Mesothelial cell of epicardium (in vitro differentiated cells): ENCODE data around the gene STAC. TPM values are rescaled to one million over a fixed set of nuclear protein-coding genes. Genes with fewer than 3 reads are reported as not detected.

Experiments used
- DNase-seq, 2 experiments: peaks; one replicate each; pipeline ENCODE4 v3.0.0; 2021; ENCODE audit warnings: low spot score in 2 of 2; ENCODE audit not compliant: unreplicated experiment in 2 of 2
- H3K27ac Mint-ChIP-seq: 2 replicates; pipeline ENCODE4 v1.8.0; 2021; ENCODE audit warnings: mixed read lengths
- H3K27me3 Mint-ChIP-seq: 2 replicates; pipeline ENCODE4 v1.8.0; 2021; ENCODE audit warnings: low read depth, mixed read lengths
- H3K36me3 Mint-ChIP-seq: 2 replicates; pipeline ENCODE4 v1.8.0; 2021; ENCODE audit warnings: mixed read lengths
- H3K4me1 Mint-ChIP-seq: 2 replicates; pipeline ENCODE4 v1.8.0; 2021; ENCODE audit warnings: mixed read lengths
- H3K4me3 Mint-ChIP-seq: 2 replicates; pipeline ENCODE4 v1.8.0; 2021; ENCODE audit warnings: mild to moderate bottlenecking, moderate library complexity, mixed read lengths
- H3K9me3 Mint-ChIP-seq: 2 replicates; pipeline ENCODE4 v1.8.0; 2021; ENCODE audit warnings: mixed read lengths
- total RNA-seq: library from RNA; stranded (reverse); gene quantifications from 3 replicates; pipeline ENCODE4 v1.2.1, GENCODE V29; 2021
- TF ChIP-seq, protein P1 (sequence below): fragments of 200-600 bp; sonication (generic); IDR thresholded peaks from one replicate; pipeline ENCODE4 v1.5.0; 2021; ENCODE audit warnings: antibody characterized with exemption; ENCODE audit not compliant: unreplicated experiment

The STAC gene
- total RNA-seq, 1 donor from 2014 or later: 1.9 TPM

DNA sequence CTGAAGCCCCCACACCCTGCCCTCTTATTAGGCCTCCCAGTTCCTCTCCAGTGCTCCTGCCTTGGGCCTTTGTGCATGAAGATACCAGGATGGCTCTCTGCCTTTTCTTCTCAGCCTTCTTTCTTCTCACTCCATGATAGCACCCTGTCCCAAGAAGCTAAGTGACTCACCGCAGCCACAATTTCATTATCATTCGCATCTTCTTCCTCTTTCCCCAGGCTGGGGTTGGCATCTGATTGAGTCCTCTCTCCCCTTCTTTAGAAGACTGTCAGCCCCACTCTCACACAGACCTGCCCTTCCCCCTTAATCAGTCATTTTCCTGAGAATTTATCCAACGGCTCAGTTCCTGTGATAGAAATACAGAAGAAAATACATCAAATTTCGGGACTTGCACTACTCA, 102.0 kb downstream of the STAC start:
- H3K36me3 Mint-ChIP-seq: peaks cover 2% of the 10 kb centered on the region

DNA sequence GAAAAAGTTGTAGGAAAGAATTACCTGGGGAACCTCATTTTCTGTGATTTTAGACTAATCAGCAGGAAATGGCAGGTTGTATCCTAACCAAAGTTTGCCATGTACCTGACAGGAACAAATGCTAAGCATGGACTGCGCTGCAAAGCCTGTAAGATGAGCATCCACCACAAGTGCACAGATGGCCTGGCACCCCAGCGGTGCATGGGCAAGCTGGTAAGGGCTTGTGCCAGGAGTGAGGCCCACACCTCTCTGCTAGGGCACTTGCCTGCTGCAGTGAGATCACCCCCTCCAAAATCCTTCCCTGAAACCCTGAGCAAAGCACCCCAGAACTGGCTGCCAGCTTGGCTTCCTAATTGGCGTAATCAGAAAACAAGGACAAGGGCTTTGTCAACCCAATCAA, 102.6 kb downstream of the STAC start:
- no peak overlapping the region for H3K4me3 Mint-ChIP-seq
- peaks cover 2% of the 10 kb centered on the region for H3K36me3 Mint-ChIP-seq
- no peak overlapping the region for H3K27ac Mint-ChIP-seq
- no peaks in the 10 kb centered on the region for H3K4me1 Mint-ChIP-seq
- no peak for DNase-seq
- H3K9me3 Mint-ChIP-seq: peaks cover 11% of the 10 kb centered on the region
- TF ChIP-seq, protein P1, sequence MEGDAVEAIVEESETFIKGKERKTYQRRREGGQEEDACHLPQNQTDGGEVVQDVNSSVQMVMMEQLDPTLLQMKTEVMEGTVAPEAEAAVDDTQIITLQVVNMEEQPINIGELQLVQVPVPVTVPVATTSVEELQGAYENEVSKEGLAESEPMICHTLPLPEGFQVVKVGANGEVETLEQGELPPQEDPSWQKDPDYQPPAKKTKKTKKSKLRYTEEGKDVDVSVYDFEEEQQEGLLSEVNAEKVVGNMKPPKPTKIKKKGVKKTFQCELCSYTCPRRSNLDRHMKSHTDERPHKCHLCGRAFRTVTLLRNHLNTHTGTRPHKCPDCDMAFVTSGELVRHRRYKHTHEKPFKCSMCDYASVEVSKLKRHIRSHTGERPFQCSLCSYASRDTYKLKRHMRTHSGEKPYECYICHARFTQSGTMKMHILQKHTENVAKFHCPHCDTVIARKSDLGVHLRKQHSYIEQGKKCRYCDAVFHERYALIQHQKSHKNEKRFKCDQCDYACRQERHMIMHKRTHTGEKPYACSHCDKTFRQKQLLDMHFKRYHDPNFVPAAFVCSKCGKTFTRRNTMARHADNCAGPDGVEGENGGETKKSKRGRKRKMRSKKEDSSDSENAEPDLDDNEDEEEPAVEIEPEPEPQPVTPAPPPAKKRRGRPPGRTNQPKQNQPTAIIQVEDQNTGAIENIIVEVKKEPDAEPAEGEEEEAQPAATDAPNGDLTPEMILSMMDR: no peak
- H3K27me3 Mint-ChIP-seq: peaks cover 2% of the 10 kb centered on the region

More for the DNA sequence above, 102.0 kb downstream of the STAC start:
- TF ChIP-seq, protein P1: no peak
- DNase-seq: no peak
- Mint-ChIP-seq H3K9me3 (peaks cover 11% of the 10 kb centered on the region), H3K4me1 (no peaks in the 10 kb centered on the region), H3K27ac (no peak overlapping the region), H3K27me3 (peaks cover 2% of the 10 kb centered on the region), H3K4me3 (no peak overlapping the region)

DNA sequence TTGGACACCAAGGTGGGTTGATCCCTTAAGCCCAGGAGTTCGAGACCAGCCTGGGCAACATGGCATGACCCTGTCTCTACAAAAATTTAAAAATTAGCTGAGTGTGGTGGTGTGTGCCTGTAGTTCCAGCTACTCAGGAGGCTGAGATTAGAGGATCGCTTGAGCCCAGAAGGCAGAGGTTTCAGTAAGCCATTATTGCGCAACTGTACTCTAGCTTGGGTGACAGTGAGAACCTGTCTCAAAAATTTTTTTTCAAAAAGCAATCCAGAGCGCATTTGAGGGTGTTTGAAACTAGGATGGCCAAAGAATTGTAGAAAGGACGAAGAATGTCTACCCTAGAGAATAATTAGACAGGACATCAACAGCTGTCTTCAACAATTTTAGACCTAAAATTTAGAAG, 103.4 kb downstream of the STAC start:
- H3K36me3 Mint-ChIP-seq: peaks cover 2% of the 10 kb centered on the region
- no peaks in the 10 kb centered on the region for H3K4me1 Mint-ChIP-seq

DNA sequence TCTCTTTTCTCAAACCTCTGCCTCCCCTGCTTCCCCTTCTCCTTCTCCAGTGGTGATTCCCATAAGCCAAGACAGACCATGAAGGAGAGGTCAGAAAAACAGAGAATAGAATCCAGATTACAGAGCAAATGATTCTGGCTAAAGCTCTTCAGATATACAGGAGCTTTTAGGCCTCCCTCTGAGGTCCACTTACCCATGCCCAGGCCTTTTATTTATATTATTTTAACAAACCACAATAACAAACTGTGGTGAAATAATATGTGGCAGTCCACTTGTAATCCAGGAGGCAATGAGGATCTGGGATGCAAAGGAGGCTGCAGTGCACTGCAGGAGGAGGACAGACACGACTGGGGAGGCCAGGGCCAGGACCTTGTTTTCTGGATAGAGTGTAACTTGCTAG, 104.1 kb downstream of the STAC start:
- no peaks in the 10 kb centered on the region for H3K36me3 Mint-ChIP-seq
- H3K4me1 Mint-ChIP-seq: no peaks in the 10 kb centered on the region
- TF ChIP-seq, protein P1: no peak
- peaks cover 4% of the 10 kb centered on the region for H3K27me3 Mint-ChIP-seq
- H3K9me3 Mint-ChIP-seq: peaks cover 4% of the 10 kb centered on the region
- DNase-seq: no peak
- no peak overlapping the region for H3K4me3 Mint-ChIP-seq
- H3K27ac Mint-ChIP-seq: no peak overlapping the region

More for the DNA sequence above, 103.4 kb downstream of the STAC start:
- TF ChIP-seq, protein P1: no peak
- H3K4me3 Mint-ChIP-seq: no peak overlapping the region
- H3K9me3 Mint-ChIP-seq: peaks cover 10% of the 10 kb centered on the region
- H3K27ac Mint-ChIP-seq: no peak overlapping the region
- H3K27me3 Mint-ChIP-seq: peaks cover 2% of the 10 kb centered on the region
- no peak for DNase-seq

DNA sequence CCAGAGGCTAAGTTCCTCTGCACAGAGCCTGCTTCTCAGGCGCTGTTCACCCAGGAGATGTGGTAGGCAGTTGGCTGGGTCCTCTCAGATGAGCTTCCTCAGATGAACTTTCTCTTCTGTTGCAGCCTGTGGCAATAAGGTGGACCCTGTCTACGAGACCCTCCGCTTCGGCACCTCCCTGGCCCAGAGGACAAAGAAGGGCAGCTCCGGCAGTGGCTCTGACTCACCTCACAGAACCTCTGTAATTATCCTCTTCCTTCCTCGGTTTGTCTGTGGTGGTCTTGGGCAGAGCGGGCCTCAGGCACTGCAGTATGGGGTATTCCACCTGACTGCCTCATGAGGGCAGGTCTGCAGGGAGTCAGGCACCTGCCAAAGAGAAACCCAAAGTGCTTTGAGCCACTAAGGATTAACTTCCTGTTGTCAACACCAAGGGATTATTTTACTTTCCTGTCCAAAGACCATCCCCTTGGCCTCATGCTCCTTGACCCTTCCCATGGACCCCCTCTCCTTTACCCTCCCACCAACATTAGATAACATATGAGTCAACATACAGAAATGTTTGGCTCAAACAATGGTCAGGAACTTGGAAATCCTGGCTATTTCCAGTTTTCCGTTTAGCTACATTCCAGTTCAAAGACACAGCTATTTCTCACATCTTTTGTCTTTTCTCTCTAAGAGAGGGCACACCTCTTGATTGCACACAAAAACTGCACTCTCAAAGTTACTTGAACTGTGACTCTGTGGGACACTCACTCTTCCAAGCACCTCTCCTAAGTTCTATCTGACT, 105.9 kb downstream of the STAC start:
- Mint-ChIP-seq H3K27me3 (peaks cover 11% of the 10 kb centered on the region), H3K9me3 (no peaks in the 10 kb centered on the region), H3K27ac (no peak overlapping the region), H3K36me3 (no peaks in the 10 kb centered on the region), H3K4me3 (no peak overlapping the region), H3K4me1 (no peaks in the 10 kb centered on the region)
- DNase-seq: no peak
- TF ChIP-seq, protein P1: no peak
